A549 (cell line): ENCODE data around the gene MFNG. TPM values are rescaled to one million over a fixed set of nuclear protein-coding genes. Genes with fewer than 3 reads are reported as not detected.

Experiments used
- ATAC-seq, 2 experiments: fragments of 200-7000 bp in 1 of 2; fragments of >200 bp in 1 of 2; cut with Nextera tagmentation in 1 of 2; cut with Tn5 transposase in 1 of 2; 3 replicates each; pipeline versions ENCODE4 v1.8.0 to v1.9.1; 2018 to 2020; ENCODE audit warnings: mild to moderate bottlenecking in 1 of 2, moderate library complexity in 1 of 2
- CTCF ChIA-PET: fragments of 300-600 bp; sonication (Branson Sonifier 250); formaldehyde crosslinking; extraction: SDS; loops from one replicate; lab custom pipeline; 2021; ENCODE audit warnings: antibody characterized with exemption, inconsistent platforms; lab: Yijun Ruan, JAX
- POLR2A ChIA-PET: fragments of 350-600 bp; formaldehyde crosslinking; extraction: SDS; loops from one replicate; lab custom pipeline; 2021; ENCODE audit warnings: antibody characterized with exemption, inconsistent platforms; lab: Yijun Ruan, JAX
- DNase-seq, 2 experiments: peaks; one replicate each; pipeline versions ENCODE4 v3.0.0 to v3.0.0-alpha.2; 2011 to 2016; ENCODE audit warnings: low read depth in 1 of 2, low spot score in 1 of 2
- FAIRE-seq: peaks from 2 replicates; lab custom pipeline; 2011; peaks lifted over from hg19 to GRCh38; lab: Jason Lieb, UNC
- H3K27ac ChIP-seq, 2 experiments: fragments of >200 bp; sonication (Bioruptor Twin); formaldehyde crosslinking; 3 replicates each; pipeline ENCODE4 v1.5.1; 2016 to 2017
- H3K4me1 ChIP-seq: fragments of >200 bp; sonication (Bioruptor Twin); formaldehyde crosslinking; 3 replicates; pipeline ENCODE4 v1.6.1; 2016
- H3K4me2 ChIP-seq: fragments of >200 bp; sonication (Bioruptor Twin); formaldehyde crosslinking; 3 replicates; pipeline ENCODE4 v1.6.1; 2016
- H3K4me3 ChIP-seq: fragments of >200 bp; sonication (Bioruptor Twin); formaldehyde crosslinking; 3 replicates; pipeline ENCODE4 v1.5.1; 2016
- H3K9me3 ChIP-seq: fragments of >200 bp; sonication (Bioruptor Twin); formaldehyde crosslinking; 3 replicates; pipeline ENCODE4 v1.6.1; 2016
- BHLHE40 ChIP-seq: IDR thresholded peaks from 2 replicates; pipeline ENCODE4 v1.6.1; 2012; ENCODE audit warnings: low read depth, low read length, inconsistent platforms
- EHF ChIP-seq: fragments of 250-450 bp; sonication (Bioruptor Pico); IDR thresholded peaks from 2 replicates; pipeline ENCODE4 v1.5.0; 2020; ENCODE audit warnings: mild to moderate bottlenecking
- ELK1 ChIP-seq: fragments of 150-350 bp; IDR thresholded peaks from 2 replicates; pipeline ENCODE4 v1.6.1; 2014; ENCODE audit warnings: low read depth, mild to moderate bottlenecking, low read length
- EP300 ChIP-seq, 2 experiments: fragments of >200 bp; sonication (Bioruptor Twin); formaldehyde crosslinking; IDR thresholded peaks; 2 replicates in 1 of 2; 3 replicates in 1 of 2; pipeline ENCODE4 v1.6.1; 2016 to 2017
- FOXS1 ChIP-seq: fragments of 250-450 bp; sonication (Bioruptor Pico); IDR thresholded peaks from 2 replicates; pipeline ENCODE4 v1.5.0; 2020; ENCODE audit warnings: mild to moderate bottlenecking, moderate library complexity
- GATA3 ChIP-seq: IDR thresholded peaks from 2 replicates; pipeline ENCODE4 v1.6.1; 2012; ENCODE audit warnings: borderline replicate concordance
- HOXB13 ChIP-seq: fragments of 250-450 bp; sonication (Bioruptor Pico); IDR thresholded peaks from 2 replicates; pipeline ENCODE4 v1.5.0; 2020; ENCODE audit warnings: low read depth, mild to moderate bottlenecking, moderate library complexity
- HOXB5 ChIP-seq: fragments of 250-450 bp; sonication (Bioruptor Pico); IDR thresholded peaks from 2 replicates; pipeline ENCODE4 v1.5.0; 2020; ENCODE audit warnings: mild to moderate bottlenecking, moderate library complexity
- MAFK ChIP-seq: fragments of 450-650 bp; IDR thresholded peaks from 2 replicates; pipeline ENCODE4 v1.6.1; 2014; ENCODE audit not compliant: partially characterized antibody
- MAX ChIP-seq: IDR thresholded peaks from 2 replicates; pipeline ENCODE4 v1.6.1; 2012
- MYC ChIP-seq: IDR thresholded peaks from 2 replicates; pipeline ENCODE4 v1.6.1; 2012; ENCODE audit warnings: mild to moderate bottlenecking, inconsistent platforms, low read length, improper control_type of control experiment, borderline replicate concordance
- PHF8 ChIP-seq: fragments of 200-600 bp; sonication (generic); IDR thresholded peaks from 2 replicates; pipeline ENCODE4 v1.6.1; 2016; ENCODE audit warnings: low read depth, mild to moderate bottlenecking, antibody characterized with exemption, moderate library complexity, borderline replicate concordance
- TFCP2L1 ChIP-seq: fragments of 250-450 bp; sonication (Bioruptor Pico); IDR thresholded peaks from 2 replicates; pipeline ENCODE4 v1.5.0; 2021; ENCODE audit warnings: mild to moderate bottlenecking
- USF2 ChIP-seq: fragments of 450-650 bp; IDR thresholded peaks from 2 replicates; pipeline ENCODE4 v1.6.1; 2014; ENCODE audit warnings: antibody characterized with exemption
- ZC3H11A ChIP-seq: fragments of 450-650 bp; IDR thresholded peaks from 2 replicates; pipeline ENCODE4 v1.6.1; 2014; ENCODE audit warnings: antibody characterized with exemption, mild to moderate bottlenecking
- ZSCAN20 ChIP-seq: fragments of 250-450 bp; sonication (Bioruptor Pico); IDR thresholded peaks from 2 replicates; pipeline ENCODE4 v1.8.0; 2022; ENCODE audit warnings: mild to moderate bottlenecking, moderate library complexity
- WGBS: methylation state at CpG from one replicate; pipeline ENCODE4 v1.1.6; 2017; ENCODE audit errors: missing lambda C conversion rate; 5-methylcytosine and 5-hydroxymethylcytosine counted together
- polyA plus RNA-seq, 4 experiments: library from polyadenylated mRNA; depleted of rRNA in 3 of 4; stranded (reverse); fragments of >200 nt; fragmentation: RNase III in 1 of 4; extraction: RNeasy Plus Mini Kit Qiagen cat#74134 plus additional on column Dnase treatment in 1 of 4; gene quantifications; 2 replicates in 3 of 4; 3 replicates in 1 of 4; pipeline ENCODE4 v1.2.3, GENCODE V29; 2011 to 2017
- TF ChIP-seq, protein P1 (sequence below): fragments of 250-450 bp; sonication (Bioruptor Pico); IDR thresholded peaks from 2 replicates; pipeline ENCODE4 v1.5.0; 2021; ENCODE audit warnings: mild to moderate bottlenecking, moderate library complexity, borderline replicate concordance
- TF ChIP-seq, protein P2 (sequence below): fragments of >200 bp; sonication (Bioruptor Twin); formaldehyde crosslinking; IDR thresholded peaks from 2 replicates; pipeline ENCODE4 v1.6.1; 2016
- TF ChIP-seq, protein P3 (sequence below): fragments of 200-600 bp; sonication (generic); IDR thresholded peaks from 2 replicates; pipeline ENCODE4 v1.6.1; 2016; ENCODE audit warnings: antibody characterized with exemption, mild to moderate bottlenecking, moderate library complexity

MFNG gene
- polyA plus RNA-seq, 2 of the 4 experiments (the other 2 are of a cell fraction), result 1.2 to 1.8 TPM

- ATAC-seq, result no peak
- FAIRE-seq, result no peak
These were observed 1.4 kb downstream of the MFNG start for GRCh38 chr22:37484480-37485394.

More at GRCh38 chr22:37484480-37485394, 1.4 kb downstream of the MFNG start:
- WGBS, result 91% methylated on average over 37 of the region's 39 CpGs
- CTCF ChIA-PET, result interaction anchor here (0.6 to 2.9 kb wide), 5 partner anchors 12 to 226 kb away, joined by 3 to 13 read pairs (median 3); no protein-coding TSS in a partner anchor
- DNase-seq, result no peak
- no peak overlapping the region for H3K4me2 ChIP-seq
- no peaks in the 10 kb centered on the region for H3K9me3 ChIP-seq
- POLR2A ChIA-PET, result no interaction called here
- no peak overlapping the region for H3K27ac ChIP-seq
- TF ChIP-seq MAX (no peak), GATA3 (no peak), ZC3H11A (no peak), HOXB5 (CRISPR knock-in tag) (no peak), FOXS1 (CRISPR knock-in tag) (no peak), TFCP2L1 (CRISPR knock-in tag) (no peak), MYC (no peak), ELK1 (no peak), ZSCAN20 (CRISPR knock-in tag) (no peak), EHF (CRISPR knock-in tag) (no peak), HOXB13 (CRISPR knock-in tag) (no peak), EP300 (IDR thresholded peaks at IDR 0.05) (no peak), MAFK (no peak), USF2 (no peak), PHF8 (no peak), BHLHE40 (no peak)
- TF ChIP-seq, protein P1, sequence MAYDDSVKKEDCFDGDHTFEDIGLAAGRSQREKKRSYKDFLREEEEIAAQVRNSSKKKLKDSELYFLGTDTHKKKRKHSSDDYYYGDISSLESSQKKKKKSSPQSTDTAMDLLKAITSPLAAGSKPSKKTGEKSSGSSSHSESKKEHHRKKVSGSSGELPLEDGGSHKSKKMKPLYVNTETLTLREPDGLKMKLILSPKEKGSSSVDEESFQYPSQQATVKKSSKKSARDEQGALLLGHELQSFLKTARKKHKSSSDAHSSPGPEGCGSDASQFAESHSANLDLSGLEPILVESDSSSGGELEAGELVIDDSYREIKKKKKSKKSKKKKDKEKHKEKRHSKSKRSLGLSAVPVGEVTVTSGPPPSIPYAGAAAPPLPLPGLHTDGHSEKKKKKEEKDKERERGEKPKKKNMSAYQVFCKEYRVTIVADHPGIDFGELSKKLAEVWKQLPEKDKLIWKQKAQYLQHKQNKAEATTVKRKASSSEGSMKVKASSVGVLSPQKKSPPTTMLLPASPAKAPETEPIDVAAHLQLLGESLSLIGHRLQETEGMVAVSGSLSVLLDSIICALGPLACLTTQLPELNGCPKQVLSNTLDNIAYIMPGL (CRISPR knock-in tag), result no peak
- TF ChIP-seq, protein P2, sequence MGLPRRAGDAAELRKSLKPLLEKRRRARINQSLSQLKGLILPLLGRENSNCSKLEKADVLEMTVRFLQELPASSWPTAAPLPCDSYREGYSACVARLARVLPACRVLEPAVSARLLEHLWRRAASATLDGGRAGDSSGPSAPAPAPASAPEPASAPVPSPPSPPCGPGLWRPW, result no peak
- TF ChIP-seq, protein P3, sequence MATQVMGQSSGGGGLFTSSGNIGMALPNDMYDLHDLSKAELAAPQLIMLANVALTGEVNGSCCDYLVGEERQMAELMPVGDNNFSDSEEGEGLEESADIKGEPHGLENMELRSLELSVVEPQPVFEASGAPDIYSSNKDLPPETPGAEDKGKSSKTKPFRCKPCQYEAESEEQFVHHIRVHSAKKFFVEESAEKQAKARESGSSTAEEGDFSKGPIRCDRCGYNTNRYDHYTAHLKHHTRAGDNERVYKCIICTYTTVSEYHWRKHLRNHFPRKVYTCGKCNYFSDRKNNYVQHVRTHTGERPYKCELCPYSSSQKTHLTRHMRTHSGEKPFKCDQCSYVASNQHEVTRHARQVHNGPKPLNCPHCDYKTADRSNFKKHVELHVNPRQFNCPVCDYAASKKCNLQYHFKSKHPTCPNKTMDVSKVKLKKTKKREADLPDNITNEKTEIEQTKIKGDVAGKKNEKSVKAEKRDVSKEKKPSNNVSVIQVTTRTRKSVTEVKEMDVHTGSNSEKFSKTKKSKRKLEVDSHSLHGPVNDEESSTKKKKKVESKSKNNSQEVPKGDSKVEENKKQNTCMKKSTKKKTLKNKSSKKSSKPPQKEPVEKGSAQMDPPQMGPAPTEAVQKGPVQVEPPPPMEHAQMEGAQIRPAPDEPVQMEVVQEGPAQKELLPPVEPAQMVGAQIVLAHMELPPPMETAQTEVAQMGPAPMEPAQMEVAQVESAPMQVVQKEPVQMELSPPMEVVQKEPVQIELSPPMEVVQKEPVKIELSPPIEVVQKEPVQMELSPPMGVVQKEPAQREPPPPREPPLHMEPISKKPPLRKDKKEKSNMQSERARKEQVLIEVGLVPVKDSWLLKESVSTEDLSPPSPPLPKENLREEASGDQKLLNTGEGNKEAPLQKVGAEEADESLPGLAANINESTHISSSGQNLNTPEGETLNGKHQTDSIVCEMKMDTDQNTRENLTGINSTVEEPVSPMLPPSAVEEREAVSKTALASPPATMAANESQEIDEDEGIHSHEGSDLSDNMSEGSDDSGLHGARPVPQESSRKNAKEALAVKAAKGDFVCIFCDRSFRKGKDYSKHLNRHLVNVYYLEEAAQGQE, result no peak
- TF ChIP-seq, all 56 proteins: peak for 0
- H3K4me1 ChIP-seq, result peaks cover 18% of the 10 kb centered on the region
- H3K4me3 ChIP-seq, result no peak overlapping the region
